GM12878 (cell line): ENCODE results near the gene BRI3BP. TPM values are rescaled to one million over a fixed set of nuclear protein-coding genes. Genes with fewer than 3 reads are reported as not detected.

Experiments used
- ATAC-seq: fragments of 200-7000 bp; cut with Tn5 transposase; 3 replicates; pipeline ENCODE4 v1.9.1; 2020; ENCODE audit warnings: mild to moderate bottlenecking, moderate library complexity
- BruUV-seq: library from RNA; stranded (reverse); fragments of 400-500 nt; replicated peaks from 2 replicates; lab custom pipeline; 2021; lab: Mats Ljungman, UMichigan
- CTCF ChIA-PET: fragments of 300-600 bp; sonication (Branson Sonifier 250); formaldehyde crosslinking; extraction: SDS; loops from one replicate; lab custom pipeline; 2021; ENCODE audit warnings: inconsistent platforms; lab: Yijun Ruan, JAX
- POLR2A ChIA-PET: fragments of 350-600 bp; formaldehyde crosslinking; extraction: SDS; loops from one replicate; lab custom pipeline; 2021; ENCODE audit warnings: inconsistent platforms; lab: Charles Lee
- RAD21 ChIA-PET: fragments of 300-600 bp; sonication (Branson Sonifier 250); formaldehyde crosslinking; loops from one replicate; lab custom pipeline; 2023; ENCODE audit warnings: antibody characterized with exemption; ENCODE audit not compliant: unreplicated experiment; lab: Charles Lee
- SMC1A ChIA-PET: fragments of 300-600 bp; sonication (Branson Sonifier 250); formaldehyde crosslinking; loops from one replicate; lab custom pipeline; 2023; ENCODE audit not compliant: unreplicated experiment, uncharacterized antibody; lab: Charles Lee
- DNase-seq: peaks from one replicate; pipeline ENCODE4 v3.0.0-alpha.2; 2011; ENCODE audit warnings: low read depth, low spot score
- FAIRE-seq: peaks from 3 replicates; lab custom pipeline; 2011; peaks lifted over from hg19 to GRCh38; lab: Jason Lieb, UNC
- H2AFZ ChIP-seq: 2 replicates; pipeline ENCODE4 v1.6.0; 2011; ENCODE audit warnings: low read depth, low read length, control low read depth; ENCODE audit not compliant: control insufficient read depth
- H3K27ac ChIP-seq: 2 replicates; pipeline ENCODE4 v1.5.1; 2011; ENCODE audit warnings: control low read depth; ENCODE audit not compliant: control insufficient read depth, insufficient read depth
- H3K27me3 ChIP-seq, 2 experiments: replicated peaks in 1 of 2; 2 replicates each; pipeline versions ENCODE4 v1.6.0 to v1.6.1; 2011; ENCODE audit warnings: low read length in 1 of 2; ENCODE audit not compliant: control insufficient read depth in 2 of 2, insufficient read depth in 2 of 2
- H3K36me3 ChIP-seq, 2 experiments: 2 replicates each; pipeline ENCODE4 v1.5.1; 2011; ENCODE audit warnings: low read length in 1 of 2; ENCODE audit not compliant: control insufficient read depth in 2 of 2, insufficient read depth in 2 of 2
- H3K4me1 ChIP-seq: 2 replicates; pipeline ENCODE4 v1.6.1; 2011; ENCODE audit warnings: mild to moderate bottlenecking, low read length, moderate library complexity, mixed read lengths; ENCODE audit not compliant: control insufficient read depth, insufficient read depth
- H3K4me2 ChIP-seq: 2 replicates; pipeline ENCODE4 v1.6.0; 2011; ENCODE audit warnings: control low read depth; ENCODE audit not compliant: control insufficient read depth, insufficient read depth
- H3K4me3 ChIP-seq: fragments of 200-600 bp; sonication (generic); 2 replicates; pipeline ENCODE4 v1.5.1; 2016
- H3K79me2 ChIP-seq: 2 replicates; pipeline ENCODE4 v1.6.0; 2011; ENCODE audit warnings: low read length; ENCODE audit not compliant: control insufficient read depth, insufficient read depth
- H3K9ac ChIP-seq: 2 replicates; pipeline ENCODE4 v1.8.0; 2011; ENCODE audit warnings: low read length, control low read depth, mixed read lengths; ENCODE audit not compliant: control insufficient read depth, insufficient read depth
- H3K9me3 ChIP-seq: replicated peaks from 3 replicates; pipeline ENCODE4 v1.5.1; 2011; ENCODE audit warnings: mild to moderate bottlenecking, low read length; ENCODE audit not compliant: control insufficient read depth, insufficient read depth
- H4K20me1 ChIP-seq: 2 replicates; pipeline ENCODE4 v1.6.0; 2011; ENCODE audit not compliant: control insufficient read depth, insufficient read depth
- BMI1 ChIP-seq: fragments of 450-650 bp; IDR thresholded peaks from 2 replicates; pipeline ENCODE4 v1.6.1; 2016; ENCODE audit warnings: mild to moderate bottlenecking, moderate library complexity, borderline replicate concordance
- CBX3 ChIP-seq: fragments of 200-600 bp; sonication (generic); IDR thresholded peaks from 2 replicates; pipeline ENCODE4 v1.6.1; 2016; ENCODE audit warnings: low read depth, borderline replicate concordance
- CHD2 ChIP-seq: IDR thresholded peaks from 2 replicates; pipeline ENCODE4 v1.6.1; 2011; ENCODE audit warnings: low read depth, low read length, improper control_type of control experiment, borderline replicate concordance
- EP300 ChIP-seq, 2 experiments: fragments of 150-350 bp in 1 of 2; IDR thresholded peaks; 2 replicates each; pipeline ENCODE4 v1.6.1; 2011 to 2012; ENCODE audit warnings: low read depth in 2 of 2, low read length in 2 of 2, borderline replicate concordance in 1 of 2, improper control_type of control experiment in 1 of 2, inconsistent platforms in 1 of 2; ENCODE audit not compliant: control insufficient read depth in 1 of 2
- NKRF ChIP-seq: fragments of 450-650 bp; conservative IDR thresholded peaks from 2 replicates; pipeline ENCODE4 v1.6.1; 2017; ENCODE audit warnings: mild to moderate bottlenecking, moderate library complexity
- PKNOX1 ChIP-seq: fragments of 450-650 bp; IDR thresholded peaks from 2 replicates; pipeline ENCODE4 v1.6.1; 2016; ENCODE audit warnings: mild to moderate bottlenecking
- RB1 ChIP-seq: fragments of 450-650 bp; formaldehyde crosslinking; IDR thresholded peaks from 2 replicates; pipeline ENCODE4 v1.6.1; 2017; ENCODE audit warnings: mild to moderate bottlenecking, borderline replicate concordance
- RELA ChIP-seq: fragments of 450-650 bp; IDR thresholded peaks from 2 replicates; pipeline ENCODE4 v1.8.0; 2014; ENCODE audit warnings: borderline replicate concordance; ENCODE audit not compliant: partially characterized antibody
- SREBF2 ChIP-seq: IDR thresholded peaks from 2 replicates; pipeline ENCODE4 v1.6.1; 2012; ENCODE audit warnings: mild to moderate bottlenecking, low read length
- ZNF207 ChIP-seq: fragments of 450-650 bp; IDR thresholded peaks from 2 replicates; pipeline ENCODE4 v1.6.1; 2014; ENCODE audit warnings: antibody characterized with exemption, mild to moderate bottlenecking, borderline replicate concordance
- WGBS: methylation state at CpG from one replicate; pipeline ENCODE4 v1.1.6; 2016; ENCODE audit warnings: low lambda C conversion rate; ENCODE audit not compliant: insufficient replicate concordance, insufficient coverage; ENCODE audit errors: missing lambda C conversion rate; 5-methylcytosine and 5-hydroxymethylcytosine counted together
- in situ Hi-C: fragments of 300-500 bp; cut with MboI; formaldehyde crosslinking; loops from 9 replicates; pipeline ENCODE4 v1.14.3; 2018; ENCODE audit warnings: mixed read lengths
- intact Hi-C: fragments of 100-400 bp; cut with micrococcal nuclease; formaldehyde crosslinking; loops from one replicate; pipeline ENCODE4 v1.14.2; 2022; ENCODE audit not compliant: unreplicated experiment
- polyA plus RNA-seq, 11 experiments: library from polyadenylated mRNA; depleted of rRNA in 4 of 11; unstranded in 6 of 11; stranded (reverse) in 5 of 11; fragments of >200 nt; fragmentation: Nextera tagmentation in 4 of 11; fragmentation: Illumina TruSeq in 1 of 11; extraction: Ambion mirVana in 4 of 11; extraction: Trizol in 1 of 11; gene quantifications; 1 replicate in 1 of 11; 2 replicates in 10 of 11; pipeline versions ENCODE4 v1.2.1 to v1.2.3, GENCODE V29; 2011 to 2016; ENCODE audit warnings: inconsistent platforms in 2 of 11, missing spikeins in 2 of 11, low read depth in 1 of 11
- total RNA-seq, 4 experiments: library from RNA; depleted of rRNA in 3 of 4; stranded (reverse); fragments of >200 nt in 3 of 4; fragmentation: Illumina TruSeq in 1 of 4; extraction: Trizol in 1 of 4; gene quantifications; 2 replicates each; pipeline versions ENCODE4 v1.2.1 to v1.2.3, GENCODE V29; 2013 to 2021
- TF ChIP-seq, protein P1 (sequence below): fragments of 450-650 bp; IDR thresholded peaks from 2 replicates; pipeline ENCODE4 v1.6.1; 2014; ENCODE audit warnings: mild to moderate bottlenecking

BRI3BP gene
- total and polyA plus RNA-seq, 10 of the 15 experiments (the other 5 are each of a cell fraction or from before 2014, with no cell fraction given) = 11.5 to 37.0 (median 28.5) TPM

GRCh38 chr12:124972211-124972610, 21.2 kb upstream of the BRI3BP start:
- TF ChIP-seq BMI1 (no peak), CBX3 (no peak), PKNOX1 (no peak), ZNF207 (no peak), SREBF2 (no peak), CHD2 (no peak), EP300 (IDR thresholded peaks at IDR 0.05; ENCODE audit: borderline replicate concordance in 1 of 2, control insufficient read depth in 1 of 2, low read depth in 2 of 2, low read length in 2 of 2) (no peak), RELA (no peak), RB1 (no peak), NKRF (no peak)
- TF ChIP-seq, protein P1, sequence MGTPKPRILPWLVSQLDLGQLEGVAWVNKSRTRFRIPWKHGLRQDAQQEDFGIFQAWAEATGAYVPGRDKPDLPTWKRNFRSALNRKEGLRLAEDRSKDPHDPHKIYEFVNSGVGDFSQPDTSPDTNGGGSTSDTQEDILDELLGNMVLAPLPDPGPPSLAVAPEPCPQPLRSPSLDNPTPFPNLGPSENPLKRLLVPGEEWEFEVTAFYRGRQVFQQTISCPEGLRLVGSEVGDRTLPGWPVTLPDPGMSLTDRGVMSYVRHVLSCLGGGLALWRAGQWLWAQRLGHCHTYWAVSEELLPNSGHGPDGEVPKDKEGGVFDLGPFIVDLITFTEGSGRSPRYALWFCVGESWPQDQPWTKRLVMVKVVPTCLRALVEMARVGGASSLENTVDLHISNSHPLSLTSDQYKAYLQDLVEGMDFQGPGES = no peak
- in situ Hi-C loops (no loop called here), intact Hi-C loops (no loop called here)
- ChIA-PET RAD21 (no interaction called here), CTCF (interaction anchor here (1.0 kb wide), 1 partner anchor 65 kb away, joined by 3 read pairs; no protein-coding TSS in a partner anchor), POLR2A (no interaction called here), SMC1A (no interaction called here)
- Histone ChIP-seq H3K79me2 (no peaks in the 10 kb centered on the region), H3K4me1 (no peaks in the 10 kb centered on the region), H3K36me3 (peaks cover 34 to 59% of the 10 kb centered on the region in 2 experiments), H3K4me2 (no peak overlapping the region), H3K9ac (no peak overlapping the region), H3K9me3 (no peaks in the 10 kb centered on the region), H2AFZ (no peak overlapping the region), H3K27ac (no peak overlapping the region), H4K20me1 (no peaks in the 10 kb centered on the region), H3K4me3 (no peak overlapping the region), H3K27me3 (no peaks in the 10 kb centered on the region)
- no TSS peak for BruUV-seq
- WGBS = 91% methylated on average over 10 of the region's 10 CpGs
- DNase-seq = no peak
- no peak for ATAC-seq
- no peak for FAIRE-seq
